HG03558 (cell line): ENCODE measurements around the gene RBM19.

Experiments used
- ATAC-seq: cut with Tn5 transposase; IDR thresholded peaks from one replicate; pipeline ENCODE4 v1.9.1; 2021; ENCODE audit warnings: moderate number of reproducible peaks; ENCODE audit not compliant: unreplicated experiment; ENCODE audit errors: extremely low read depth

The RBM19 gene

DNA sequence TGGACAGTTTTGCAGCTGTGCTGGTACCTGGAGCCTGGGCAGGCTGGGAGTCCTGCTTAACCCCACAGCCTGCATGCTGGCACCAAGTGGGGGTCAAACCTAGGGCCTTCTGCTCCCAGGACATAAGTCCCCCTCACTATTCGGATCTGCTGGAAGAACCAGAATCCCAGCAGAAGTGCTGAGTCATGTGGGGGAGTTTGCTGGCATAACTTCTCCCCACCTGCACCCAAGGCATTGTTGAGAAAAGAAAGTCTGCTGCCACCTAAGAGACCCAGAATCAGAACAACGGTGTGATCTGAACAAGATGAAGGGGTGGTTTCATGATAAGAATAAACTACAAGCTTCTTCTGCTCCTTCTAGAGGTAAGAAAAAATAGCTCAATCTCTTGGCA lies 102.7 kb downstream of the RBM19 start:
- no peak for ATAC-seq

DNA sequence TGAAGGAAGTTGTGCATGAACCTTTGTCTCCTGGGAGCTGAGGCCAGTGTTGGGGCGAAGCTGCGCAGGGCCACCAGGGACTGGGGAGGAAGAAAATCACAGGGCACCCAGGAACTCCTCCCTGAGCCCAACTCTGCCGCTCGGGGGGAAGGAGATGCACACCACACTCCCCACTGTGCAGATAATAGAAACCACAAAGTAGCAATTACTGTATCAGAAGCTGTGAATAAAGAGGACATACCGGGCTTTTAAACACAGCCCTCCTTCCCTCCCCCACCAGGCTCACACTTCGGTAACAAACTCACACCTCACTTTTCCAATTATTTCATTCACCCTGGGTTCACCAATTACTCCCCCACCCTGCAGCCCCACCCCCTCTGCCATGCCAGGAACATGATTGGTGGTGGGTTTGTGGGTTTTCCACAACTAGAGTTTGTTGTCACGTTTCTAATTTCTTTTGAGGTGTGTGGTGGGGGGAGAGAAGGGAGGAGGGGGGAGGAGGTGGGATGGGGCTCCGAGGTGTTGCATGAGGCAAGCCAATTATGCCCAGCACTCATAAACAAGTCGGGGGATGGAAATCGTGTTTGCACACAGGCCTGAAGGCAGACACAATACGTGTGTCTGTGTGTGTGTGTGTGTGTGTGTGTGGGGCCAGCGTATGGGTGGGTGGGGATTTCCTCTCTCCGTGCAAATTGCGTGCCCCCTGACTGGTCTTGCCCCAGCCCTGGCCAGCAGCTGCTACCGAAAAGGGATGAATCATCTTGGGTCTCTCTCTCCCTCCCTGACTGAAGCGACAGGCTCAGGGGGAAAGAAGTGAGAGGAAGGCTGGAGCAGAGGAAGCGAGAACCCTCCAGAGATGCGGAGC lies 103.3 kb downstream of the RBM19 start:
- no peak for ATAC-seq

DNA sequence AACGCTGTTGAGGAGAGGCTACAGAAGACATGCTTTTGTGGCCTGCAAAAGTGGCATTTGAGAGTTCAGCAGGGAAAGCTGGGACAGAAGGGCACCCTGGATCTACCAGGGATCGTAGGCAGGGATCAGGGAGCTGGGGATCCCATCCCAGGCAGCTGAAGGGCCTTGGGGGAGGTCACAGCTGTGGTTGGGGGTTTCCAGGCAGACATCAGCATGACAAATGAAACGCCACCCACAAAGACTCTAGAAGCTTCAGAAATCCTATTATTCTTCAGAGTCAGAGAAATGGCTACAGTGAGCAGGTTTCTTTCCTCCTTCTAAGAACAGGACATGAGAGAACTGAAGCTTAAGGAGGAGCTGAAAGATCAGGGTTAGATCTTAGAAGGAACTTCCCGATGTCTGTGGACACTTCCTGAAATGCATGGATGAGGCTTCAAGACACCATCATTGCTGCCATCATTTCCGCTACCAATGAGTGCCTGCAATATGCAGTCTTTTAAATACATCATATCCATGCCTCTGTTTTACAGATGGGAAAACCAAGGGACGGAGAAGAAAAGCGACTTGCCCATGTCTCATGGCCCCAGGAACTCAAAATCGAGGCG lies 104.3 kb downstream of the RBM19 start:
- ATAC-seq: no peak

DNA sequence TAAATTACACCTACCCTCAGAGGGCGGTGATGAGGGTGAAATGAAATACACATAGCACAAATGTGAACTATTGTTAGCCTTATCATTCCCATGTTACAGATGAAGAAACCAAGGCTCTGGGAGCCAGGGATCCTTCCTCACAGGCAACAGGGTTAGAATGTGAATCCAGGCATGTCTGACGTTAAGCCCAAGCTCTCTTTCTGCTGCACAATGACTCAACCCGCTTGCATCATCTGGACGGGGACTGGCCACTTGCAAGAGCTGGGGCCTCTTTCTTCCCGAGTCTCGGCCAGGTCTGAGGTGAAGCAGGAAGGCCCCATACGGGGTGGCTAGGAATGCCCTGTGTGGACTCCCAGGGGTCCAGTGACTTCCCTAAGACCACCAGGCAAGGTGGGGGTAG lies 105.2 kb downstream of the RBM19 start:
- ATAC-seq: no peak

DNA sequence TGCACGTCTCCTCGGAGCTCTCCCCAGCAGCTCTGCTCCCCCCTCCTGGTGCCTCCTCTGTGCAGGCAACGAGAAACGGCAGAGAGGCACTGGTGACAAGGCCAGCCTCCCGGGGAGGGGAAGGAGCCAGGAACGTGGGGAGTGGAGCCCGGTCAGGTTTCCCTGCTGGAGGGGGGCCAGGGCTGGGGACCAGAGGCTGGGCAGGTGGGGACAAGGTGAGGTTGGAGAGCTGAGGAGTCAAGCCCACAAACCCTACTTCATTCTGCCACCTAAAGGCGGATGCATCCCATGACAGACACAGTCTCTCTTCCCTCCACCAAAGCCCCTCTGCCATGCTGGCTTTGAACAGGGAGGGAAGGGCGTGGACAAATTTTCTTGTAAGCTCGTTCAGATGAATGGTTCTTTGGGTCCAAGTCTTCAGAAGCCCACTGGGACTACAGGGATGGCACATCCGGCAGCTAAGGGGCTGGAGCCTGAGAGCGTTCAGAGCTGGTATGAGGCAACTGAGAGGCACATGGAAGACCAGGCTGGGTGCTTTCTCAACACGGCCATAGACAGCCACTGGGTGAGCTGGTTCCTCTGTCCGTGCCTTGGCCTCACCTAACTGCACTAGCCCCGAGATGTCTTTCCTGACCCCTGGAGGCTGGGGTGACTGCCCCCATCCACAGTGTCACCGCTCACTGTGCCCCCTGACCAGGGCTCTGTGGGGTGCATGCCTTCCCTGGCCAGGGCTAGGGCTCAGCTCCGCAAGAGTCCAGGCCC lies 105.9 kb downstream of the RBM19 start:
- ATAC-seq: no peak

DNA sequence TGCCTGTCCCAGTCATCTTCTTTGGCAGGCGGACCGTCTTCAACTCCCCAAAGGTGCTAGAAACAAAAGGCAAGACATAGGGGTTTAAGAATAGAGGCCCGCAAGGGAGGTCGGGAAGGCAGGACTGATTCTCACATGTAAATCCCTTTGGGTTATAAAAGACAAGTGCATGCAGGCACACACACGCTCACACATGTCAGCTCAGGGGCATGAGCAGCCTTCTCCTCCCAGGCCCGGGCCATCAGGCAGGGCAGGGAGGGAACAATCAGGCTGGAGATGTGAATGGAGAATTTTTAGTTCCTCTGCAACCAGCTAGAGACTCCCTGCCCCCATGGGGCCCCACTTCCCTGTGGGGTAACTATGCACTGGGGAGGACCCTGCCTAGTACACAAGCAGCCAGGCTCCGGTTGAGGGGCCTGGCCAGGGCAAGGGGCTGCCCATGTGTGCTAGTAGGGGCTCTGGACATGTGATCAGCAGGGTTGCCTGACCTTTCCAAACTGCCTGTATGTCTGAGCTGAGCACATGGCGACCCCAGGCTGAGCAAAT lies 107.2 kb downstream of the RBM19 start:
- ATAC-seq: no peak

DNA sequence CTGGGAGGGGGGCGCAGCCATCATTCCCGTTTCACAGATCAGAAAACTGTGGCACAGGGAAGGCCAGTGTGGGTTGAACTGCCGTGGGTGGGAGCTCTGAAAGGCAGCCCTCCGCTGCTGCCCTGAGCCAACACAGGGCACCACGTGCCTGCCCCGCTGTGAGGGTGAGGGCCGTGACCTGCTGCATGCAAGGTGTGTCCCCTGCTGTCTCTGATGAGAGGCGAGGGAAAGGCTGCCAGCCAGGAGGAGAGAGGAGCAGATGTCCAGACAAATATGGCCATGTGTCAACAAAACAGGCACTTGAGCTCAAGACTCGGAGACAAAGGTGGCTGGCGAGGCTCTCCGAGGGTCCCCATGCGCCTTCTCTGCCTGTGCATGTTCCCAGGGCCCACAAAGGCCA lies 108.8 kb downstream of the RBM19 start:
- no peak for ATAC-seq

DNA sequence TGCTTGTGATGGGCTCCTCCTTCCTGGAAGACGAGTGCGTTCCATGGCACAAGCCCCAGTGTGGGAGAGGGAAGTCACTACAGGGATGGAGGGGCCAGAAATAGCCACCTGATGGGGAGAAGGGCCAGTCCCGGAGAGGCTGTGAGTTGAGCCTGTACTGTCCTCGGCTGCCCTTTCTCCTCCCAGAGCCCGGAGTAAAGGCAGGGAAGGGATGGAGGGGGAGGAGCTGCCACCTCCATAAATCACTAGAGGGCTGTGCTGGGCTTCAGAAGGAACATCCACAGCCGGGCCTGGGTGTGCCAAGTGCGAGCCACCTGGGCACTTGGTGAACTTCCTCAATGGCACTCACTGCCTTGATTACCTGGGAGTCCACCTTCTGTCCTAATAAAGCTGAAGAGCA lies 110.1 kb downstream of the RBM19 start:
- ATAC-seq: no peak

DNA sequence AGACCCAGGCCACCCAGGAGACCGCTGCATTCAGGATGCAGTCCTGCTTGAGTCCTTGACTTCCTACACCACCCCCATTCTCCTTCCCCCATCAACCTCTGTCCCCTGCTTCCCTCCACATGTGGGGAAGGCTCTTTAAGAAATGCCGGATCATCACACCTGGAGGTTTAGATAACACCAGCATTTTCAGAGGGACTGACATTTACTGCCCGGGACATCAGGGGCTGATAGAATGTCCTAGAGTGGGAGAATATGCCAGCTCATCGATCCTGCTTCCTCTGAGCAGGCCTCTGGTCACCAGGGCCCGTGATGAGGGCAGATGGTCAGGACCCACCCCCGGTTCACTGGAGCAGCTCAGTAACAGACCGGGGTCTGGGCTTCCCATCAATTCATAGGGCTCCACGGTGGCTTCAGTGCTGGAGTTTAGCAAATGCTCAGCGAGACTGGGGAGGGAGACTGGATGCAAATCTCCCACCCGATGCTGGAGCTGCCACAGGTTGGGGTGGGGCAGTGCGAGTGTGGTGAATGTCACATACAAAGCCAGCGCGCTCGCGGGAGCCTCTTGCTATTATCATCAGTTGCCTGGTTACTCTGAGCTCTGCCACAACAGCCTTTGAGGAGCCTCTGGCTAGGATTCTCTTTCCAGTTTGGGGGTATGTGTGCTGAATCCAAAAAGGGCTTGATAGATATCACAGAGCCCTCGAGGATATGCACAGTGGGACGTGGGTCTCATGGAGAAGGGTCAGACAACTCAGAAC lies 111.6 kb downstream of the RBM19 start:
- no peak for ATAC-seq

DNA sequence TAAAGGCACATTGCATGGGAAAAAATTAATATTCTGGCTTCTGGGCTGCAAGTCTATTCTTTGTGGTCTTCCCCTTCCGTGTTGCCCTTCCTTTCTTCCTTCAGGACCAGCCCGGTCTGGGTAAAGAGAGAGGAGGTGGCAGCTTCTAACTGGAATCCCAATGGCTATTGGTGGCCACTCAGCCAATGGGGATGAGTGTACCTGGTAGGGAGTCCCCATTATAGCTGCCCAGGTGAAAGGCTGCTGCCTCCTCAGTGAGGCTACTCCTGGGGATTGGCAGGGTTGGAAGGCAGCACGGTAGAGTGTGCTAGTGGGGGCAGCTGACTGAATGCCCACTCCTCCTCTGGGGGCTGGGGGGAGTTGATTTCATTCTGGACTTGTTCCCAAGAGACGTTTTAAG lies 112.6 kb downstream of the RBM19 start:
- no peak for ATAC-seq

DNA sequence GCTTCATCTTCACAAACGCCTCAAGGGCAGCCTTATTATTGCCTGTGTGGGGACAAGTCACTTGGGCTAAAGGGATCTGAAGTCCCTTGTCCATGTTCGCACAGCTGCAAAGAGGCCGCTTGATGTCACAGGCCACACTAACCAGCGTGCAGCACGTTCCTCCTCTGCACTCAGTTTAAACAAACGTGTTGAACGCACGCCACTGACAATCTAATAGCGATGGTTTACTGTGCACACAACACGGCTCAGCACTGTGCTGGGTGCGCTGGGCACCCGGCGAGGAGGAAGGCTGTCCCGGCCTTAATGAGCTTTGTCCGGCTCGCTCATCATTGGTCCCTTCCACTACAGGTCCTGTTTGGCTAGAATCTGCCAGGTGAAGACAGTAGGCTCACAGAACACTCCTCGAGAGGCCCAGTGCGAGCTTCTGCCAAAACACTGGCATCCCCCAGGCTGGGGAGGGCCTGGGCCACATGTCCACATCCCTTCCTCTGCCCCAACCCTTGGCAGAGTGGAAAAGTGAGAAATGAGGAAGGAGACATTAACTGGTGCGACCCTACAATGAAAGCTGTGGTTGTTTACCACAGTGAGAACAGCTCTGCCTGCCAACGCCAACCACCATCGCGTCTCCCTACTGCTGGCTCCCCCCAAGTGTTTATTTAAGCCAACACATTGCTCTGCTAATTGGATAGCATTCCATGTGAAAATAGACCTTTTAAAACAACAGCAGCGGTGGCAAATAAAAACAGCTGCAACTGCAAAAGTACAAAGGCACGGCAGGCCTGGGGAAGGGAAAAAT lies 113.2 kb downstream of the RBM19 start:
- ATAC-seq: no peak

DNA sequence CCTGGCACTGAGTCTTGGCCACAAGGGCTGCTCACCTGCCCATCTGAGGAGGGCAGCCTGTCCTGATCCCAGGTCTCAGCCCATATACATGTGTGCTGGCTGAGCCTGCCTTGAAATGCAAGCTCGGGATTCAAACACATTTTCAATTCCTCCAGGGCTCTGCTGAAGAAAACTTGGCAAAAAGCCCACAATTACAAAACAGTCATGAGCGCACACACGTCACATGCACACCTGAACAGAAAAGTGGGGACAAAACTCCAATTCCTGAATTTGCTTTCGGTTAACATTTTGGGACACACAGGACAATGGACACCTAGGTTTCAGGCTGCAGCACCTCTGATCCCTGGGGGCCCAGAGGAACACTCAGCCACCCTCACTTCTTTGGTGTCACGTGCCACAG lies 113.9 kb downstream of the RBM19 start:
- ATAC-seq: no peak

DNA sequence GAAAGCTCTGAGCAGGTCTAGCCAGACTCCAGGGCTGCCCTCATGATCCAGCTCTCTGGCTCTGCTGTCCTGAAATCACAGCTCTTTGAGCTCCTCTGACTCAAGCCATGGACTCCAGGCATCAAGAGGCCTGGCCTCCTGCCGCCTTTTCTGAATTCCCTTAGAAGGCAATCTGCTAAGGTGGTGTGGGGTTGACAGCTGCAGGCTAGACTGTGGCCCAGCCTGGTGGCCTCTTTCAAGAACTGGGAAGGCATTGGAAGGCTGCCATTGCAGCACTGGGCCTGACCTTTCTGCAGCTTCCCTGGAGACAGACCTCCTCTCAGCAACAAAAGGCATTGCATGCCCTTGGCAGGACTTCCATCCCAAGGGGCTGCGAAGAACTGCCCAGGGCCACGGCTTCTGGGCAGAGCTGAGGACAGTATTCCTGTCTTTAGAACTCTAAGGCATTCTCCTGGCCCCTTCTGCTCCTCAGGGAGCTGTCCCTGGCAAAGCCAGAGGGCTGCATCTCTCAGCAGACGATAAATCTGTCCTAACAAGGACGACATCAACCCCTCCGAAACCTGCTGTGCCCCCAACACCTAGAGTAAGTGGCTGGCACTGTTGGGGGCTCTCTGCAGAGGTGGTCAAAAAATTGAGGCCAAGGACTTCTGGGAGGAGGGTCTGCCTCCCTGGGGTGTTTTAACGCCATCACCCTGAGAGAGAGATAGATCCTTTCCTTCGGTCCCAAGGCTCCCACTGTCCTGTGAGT lies 115.6 kb downstream of the RBM19 start:
- no peak for ATAC-seq

DNA sequence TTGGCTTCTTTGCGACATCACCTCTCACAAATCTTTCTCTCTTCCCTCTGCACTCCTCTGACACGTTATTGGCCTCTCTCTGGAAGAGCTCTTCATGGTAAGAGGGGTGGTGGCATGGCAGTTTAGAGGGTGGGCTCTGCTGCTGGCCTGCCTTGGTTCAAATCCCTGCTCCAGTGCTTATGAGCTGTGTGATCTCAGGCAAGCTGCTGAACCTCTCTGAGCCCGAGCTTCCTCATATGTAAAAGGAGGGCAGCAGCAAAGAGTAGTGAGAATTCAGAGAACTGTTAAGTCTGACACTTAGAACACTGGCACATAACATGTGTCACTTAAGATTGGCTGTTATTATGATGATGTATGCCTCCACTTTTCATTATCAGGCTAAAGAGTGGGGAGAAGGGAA lies 118.3 kb downstream of the RBM19 start:
- no peak for ATAC-seq

DNA sequence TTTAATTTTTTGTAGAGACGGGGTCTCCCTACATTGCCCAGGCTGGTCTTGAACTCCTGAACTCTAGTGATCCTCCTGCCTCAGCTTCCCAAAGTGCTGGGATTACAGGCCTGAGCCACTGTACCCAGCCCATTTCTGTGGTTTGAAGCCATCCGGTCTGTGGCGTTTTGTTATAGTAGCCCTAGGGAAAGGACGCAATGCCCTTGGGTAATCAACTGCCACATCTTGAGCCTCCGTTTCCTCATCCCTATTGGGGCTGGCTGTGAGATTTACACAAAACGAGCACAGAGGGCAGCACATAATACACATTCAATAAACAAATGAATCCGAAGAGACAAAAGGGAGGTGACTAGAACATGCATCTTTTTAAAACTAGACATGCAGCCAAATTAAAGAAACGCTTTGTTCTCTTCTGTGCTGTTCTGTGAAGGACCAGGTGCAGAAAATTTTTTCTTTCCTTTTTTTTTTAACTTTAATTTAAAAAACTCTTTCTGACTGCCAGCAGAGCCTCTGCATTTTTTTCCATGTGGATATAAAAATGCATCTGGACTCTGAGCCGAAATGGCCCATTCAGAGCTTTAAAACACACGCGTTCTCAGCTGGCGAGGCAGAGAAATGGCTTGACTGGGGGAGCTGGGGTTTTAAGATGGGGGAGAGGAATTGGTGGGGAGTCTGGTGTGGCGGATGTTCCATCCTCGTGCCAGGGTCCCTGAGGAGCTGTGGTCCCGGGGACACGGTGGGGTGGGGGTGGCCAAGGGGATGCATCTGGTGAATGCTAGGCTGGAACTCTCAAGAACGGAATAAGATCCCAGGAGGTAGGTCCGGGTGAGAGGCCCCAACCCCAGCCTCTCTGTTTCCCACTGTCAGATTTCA lies 119.0 kb downstream of the RBM19 start:
- ATAC-seq: no peak

DNA sequence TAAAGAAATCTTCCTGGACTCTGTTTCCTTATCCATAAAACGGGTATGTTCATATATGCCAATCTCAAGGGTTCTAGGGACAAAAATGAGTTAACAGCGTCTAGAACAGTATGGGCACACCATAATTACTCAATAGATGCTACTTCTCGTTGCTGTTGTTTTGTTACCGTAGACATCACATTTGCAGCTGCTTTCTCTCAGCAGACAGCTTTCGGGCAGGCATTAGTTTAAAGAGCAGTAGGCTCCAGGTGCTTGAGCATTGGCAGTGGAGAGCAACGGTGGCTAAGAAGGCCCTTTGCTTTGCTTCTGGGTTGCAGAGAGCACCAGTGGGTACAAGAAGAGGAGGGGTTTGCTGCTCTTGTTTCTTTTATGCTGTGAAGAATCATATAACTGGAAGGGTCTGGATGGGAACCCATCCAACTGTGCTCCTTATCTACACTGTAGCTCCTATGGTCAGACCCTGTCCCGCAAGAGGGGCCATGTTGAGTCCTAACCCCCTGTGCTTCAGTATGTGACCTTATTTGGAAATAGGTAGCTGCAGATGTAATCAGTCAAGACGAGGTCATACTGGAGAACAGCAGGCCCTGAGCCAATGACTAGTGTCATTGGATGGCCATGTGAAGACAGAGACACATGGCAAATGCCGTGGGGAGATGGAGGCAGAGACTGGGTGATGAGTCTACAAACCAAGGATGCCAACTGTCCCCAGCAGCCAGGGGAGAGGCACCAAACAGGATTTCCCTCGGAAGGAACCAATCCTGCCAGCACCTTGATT lies 120.0 kb downstream of the RBM19 start:
- no peak for ATAC-seq
